GM21360 (cell line): ENCODE data around the gene EPHB3.

Experiments used
- ATAC-seq: cut with Tn5 transposase; IDR thresholded peaks from one replicate; pipeline ENCODE4 v1.9.1; 2021; ENCODE audit warnings: mild to moderate bottlenecking, moderate library complexity; ENCODE audit not compliant: unreplicated experiment

The EPHB3 gene

DNA sequence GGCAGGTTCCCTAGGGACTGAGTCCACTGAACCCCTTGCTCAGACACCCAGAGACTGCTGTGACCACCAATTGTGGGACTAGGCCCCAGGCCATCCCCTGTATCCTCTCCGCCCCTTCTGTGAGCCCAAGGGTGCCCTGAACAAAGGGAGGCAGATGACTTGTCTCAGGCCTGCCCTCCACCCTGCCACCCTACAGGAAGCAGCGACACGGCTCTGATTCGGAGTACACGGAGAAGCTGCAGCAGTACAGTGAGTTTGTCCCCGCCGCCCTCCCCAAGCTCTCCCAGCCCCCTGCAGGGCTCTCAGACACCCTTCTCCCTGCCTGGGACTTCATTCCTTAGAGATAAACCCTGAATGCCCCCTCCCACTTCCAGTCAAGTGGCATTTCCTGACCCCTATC is 16.6 kb downstream of the EPHB3 start:
- no peak for ATAC-seq

DNA sequence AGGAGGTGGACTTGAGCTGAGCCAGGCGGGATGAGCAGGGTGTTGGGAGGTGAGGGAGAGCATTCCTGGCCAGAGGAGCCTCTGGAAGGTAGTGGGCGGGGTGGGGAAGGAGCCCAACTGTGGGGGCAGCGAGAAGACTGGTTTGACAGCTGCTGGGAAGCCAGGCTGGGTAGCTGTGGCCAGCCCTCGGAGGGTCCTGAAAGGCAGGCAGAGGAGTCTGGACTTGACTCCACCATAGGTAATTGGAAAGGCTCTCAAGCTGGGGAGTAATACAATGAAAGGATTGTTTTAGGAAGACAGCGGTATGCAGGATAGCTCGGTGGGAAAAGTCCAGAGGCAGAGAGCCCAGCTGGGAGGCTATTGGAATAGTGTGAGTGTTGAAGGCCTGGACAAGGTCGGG is 17.2 kb downstream of the EPHB3 start:
- ATAC-seq: no peak

DNA sequence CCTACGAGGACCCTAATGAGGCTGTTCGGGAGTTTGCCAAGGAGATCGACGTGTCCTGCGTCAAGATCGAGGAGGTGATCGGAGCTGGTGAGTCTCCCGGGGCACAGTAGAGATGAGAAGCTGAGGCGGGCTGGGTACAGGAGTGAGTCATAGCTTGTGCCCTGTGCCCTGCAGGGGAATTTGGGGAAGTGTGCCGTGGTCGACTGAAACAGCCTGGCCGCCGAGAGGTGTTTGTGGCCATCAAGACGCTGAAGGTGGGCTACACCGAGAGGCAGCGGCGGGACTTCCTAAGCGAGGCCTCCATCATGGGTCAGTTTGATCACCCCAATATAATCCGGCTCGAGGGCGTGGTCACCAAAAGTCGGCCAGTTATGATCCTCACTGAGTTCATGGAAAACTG is 17.9 kb downstream of the EPHB3 start:
- no peak for ATAC-seq

DNA sequence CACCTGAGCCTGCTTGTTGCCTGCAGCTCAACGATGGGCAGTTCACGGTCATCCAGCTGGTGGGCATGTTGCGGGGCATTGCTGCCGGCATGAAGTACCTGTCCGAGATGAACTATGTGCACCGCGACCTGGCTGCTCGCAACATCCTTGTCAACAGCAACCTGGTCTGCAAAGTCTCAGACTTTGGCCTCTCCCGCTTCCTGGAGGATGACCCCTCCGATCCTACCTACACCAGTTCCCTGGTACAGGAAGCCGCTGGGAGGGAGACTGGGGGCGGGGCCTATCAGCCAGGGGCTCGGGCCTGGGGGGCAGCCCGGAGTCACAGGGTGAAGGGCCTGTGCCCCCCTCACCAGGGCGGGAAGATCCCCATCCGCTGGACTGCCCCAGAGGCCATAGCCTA is 18.8 kb downstream of the EPHB3 start:
- no peak for ATAC-seq

DNA sequence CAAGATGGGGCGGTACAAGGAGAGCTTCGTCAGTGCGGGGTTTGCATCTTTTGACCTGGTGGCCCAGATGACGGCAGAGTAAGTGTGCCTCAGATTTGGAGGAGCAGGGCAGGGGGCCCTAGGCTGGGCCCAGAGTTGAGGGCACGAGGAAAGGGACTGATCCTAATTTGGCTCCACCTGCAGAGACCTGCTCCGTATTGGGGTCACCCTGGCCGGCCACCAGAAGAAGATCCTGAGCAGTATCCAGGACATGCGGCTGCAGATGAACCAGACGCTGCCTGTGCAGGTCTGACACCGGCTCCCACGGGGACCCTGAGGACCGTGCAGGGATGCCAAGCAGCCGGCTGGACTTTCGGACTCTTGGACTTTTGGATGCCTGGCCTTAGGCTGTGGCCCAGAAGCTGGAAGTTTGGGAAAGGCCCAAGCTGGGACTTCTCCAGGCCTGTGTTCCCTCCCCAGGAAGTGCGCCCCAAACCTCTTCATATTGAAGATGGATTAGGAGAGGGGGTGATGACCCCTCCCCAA is 19.8 kb downstream of the EPHB3 start:
- ATAC-seq: no peak

DNA sequence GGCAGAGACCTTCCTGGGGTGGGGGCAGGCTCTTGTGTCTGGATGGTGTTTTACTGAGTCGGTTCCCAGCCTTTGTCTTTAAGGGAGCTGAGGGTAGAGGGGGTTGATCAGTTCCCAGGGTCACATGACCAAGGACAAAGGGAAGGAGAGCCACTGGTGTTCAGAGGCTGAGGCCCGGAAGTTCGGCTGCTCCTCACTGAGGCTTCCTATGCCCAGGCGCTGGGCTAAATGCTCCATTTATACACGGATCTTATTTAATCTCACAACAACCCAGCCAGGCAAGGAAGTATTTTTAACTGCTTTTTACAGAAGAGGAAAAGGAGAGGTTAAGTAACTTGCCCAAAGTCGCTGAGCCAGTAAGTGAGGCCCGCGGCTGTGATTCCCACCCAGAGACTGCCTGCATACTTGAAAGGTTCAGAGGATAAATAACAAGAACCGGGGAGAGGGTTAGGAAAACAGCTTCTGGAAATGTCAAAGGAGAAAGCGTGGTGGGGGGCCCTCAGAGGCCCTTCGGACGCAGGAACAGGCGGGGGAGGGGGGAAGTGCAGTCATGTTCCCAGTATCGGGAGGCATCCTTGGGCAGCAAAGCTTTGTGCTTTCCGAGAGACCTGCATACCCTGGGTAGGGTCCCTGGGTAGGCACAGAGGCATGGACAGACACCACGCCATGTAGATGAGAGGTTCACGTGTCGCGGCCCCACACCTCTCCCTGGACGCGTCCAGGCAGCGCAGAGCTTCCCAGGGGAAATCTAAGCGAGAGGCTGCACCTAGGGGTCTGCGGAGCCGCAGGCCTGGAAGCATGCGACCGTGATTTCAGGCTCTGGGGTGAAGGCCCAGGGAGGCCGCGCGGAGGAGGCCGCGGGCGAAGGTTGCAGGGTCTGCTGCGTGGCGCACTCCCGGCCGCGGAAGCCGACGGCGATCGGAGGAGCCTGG is 21.3 kb downstream of the EPHB3 start:
- no peak for ATAC-seq

DNA sequence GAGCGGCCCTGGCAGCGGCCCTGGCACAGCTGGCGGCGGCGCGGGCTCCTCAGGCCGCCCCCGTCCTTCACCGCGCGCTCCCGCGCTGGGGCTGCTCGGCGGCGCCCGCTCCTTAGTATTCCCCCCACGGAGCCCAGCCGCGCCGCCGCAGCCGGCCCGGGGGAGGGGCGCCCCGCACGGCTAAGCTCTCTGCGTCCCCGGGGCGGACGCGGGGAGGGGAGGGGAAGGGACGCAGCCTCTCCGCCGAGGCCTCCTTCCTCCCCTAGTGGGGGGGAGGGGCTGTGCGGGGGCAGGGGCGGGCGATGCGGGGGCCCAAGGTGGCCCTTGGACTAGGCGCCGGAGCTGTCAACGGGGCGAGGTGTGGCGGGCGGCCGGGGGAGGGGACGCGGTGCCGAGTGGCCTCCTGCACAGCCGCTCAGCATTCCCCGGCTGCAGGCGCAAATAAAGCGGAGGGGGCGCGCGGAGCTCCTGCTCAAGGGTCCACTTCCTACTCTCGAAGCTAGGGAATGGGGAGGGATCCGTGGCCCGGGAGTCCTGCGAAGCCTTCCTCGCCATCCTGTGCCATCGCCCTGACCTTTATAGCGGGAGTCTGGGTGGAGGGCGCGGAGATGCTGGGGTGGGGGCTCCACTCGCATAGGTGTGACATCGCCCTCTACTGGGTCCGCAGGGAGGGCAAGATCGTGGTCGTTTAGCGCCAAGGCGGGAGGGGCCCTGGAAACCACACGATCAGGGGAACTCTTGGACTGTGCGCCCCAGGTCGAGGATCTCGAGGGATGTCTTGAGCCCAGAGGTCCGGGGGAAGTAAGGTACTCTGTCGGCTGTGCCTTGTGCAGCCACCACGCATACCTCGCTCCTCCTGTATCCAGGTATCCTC is 22.2 kb downstream of the EPHB3 start:
- ATAC-seq: no peak

DNA sequence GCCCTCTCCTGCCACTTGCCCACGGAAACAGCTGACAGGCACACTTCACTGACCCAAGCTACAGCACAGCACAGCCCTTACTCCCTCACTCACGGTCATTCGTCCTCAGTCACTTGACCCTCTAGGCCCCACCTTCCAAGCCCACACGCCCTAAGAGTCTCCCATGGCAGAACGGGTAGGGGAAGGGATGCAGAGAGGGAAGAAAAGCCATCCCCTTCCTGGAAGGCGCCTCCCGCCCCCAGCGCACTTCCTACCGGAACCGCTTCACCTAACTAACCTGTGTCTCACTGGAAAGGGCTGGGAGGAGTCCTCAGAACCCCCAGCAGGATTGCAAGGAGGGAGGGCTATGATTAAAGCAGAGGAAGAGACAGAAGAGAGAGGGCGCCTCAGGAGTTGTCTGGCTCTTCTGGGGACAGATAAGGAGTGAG is 22.9 kb downstream of the EPHB3 start:
- ATAC-seq: no peak

DNA sequence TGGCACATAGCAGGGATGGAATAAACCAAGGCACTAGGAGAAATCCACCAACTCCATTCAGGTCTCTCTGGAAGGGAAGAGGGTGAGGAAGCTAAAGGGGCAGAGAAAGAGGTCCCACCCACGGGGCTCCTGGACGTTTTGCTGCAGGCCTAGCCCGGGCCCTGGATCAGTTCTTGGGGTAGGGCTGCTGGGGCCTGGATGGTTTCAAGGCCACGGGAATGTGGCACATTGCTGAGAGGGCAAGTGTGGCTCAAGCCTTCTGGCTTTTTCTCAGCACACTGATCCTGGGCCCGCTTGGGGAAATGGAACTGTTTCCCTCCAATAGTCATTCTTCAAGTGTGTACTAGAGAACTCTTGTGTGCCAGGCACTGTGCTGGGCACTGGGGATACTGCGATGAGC is 24.0 kb downstream of the EPHB3 start:
- no peak for ATAC-seq

DNA sequence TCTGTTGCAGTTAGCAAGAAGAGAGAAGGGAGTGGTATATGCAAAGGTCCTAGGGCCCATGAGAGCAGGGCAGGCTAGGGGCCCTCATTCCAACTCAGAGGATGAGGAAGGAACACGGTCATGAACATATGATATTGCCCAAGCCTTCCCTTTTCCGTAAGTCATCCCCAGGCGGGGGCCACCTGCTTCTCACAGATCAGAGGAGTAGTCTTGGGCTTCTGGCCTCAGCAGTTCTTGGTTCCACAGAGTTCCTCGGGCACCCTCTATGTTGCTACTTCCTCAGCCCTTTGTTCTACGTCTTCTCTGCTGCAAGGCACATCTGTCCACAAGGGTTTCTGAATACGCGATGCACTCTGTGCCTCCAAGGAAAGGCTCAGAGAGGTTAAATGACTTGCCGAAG is 25.3 kb downstream of the EPHB3 start:
- no peak for ATAC-seq

DNA sequence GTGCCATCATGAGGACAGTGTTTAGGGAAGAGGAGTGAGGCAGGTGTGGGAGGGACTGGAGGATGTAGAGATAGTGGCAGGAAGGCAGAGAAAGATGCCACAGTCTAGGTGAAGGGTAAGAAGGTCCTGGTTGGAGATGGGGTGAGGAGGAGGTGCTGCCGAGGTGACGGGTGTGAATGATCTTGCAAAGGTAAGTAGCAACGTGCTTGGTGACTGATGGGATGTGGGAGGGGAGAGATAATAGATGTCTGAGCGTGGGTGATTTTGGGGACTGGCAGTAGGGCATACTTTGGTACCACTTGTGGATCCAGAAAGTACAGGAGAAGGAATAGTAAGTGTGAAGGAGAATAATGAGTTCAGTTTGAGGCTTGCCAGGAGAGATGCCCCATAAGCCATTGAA is 27.2 kb downstream of the EPHB3 start:
- no peak for ATAC-seq

DNA sequence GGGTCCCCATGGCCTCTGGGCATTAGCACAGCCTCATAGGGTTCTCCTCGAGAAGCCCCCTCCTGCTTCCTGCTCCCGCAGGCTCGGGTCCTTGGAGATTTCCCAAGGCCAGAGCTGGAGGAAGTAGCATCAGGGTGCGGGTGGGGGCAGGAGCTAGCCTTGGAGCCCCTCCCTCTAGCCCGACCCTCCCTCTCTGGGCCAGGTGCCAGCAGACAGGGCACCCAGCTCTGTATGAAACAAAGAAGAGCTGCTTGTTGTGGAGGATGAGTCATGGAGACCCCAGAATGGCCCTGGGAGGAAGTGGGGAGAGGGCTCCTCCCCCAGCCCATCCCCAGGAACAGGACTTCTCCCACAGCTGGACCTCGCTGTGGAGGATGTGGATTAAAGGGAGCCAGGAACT is 29.2 kb downstream of the EPHB3 start:
- ATAC-seq: no peak

DNA sequence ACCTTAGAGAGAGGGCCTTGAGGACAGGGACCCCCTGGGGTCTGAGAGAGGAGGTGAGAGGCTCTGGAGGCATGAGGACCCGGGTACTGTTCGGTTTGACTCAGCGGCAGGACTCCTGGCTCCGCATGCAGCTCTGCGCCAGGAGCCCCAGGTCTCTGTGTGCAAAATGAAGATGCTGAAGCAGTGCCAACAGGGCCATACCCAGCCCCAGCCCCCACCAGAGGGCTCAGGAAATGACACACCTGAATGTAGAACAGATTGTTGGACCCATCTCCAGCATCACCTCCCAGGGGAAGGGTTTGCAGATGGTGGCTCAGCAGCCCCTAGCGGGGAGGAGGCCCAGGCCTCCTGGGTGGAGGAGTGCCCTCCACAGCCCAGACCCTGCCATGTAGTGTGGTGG is 30.2 kb downstream of the EPHB3 start:
- ATAC-seq: no peak

DNA sequence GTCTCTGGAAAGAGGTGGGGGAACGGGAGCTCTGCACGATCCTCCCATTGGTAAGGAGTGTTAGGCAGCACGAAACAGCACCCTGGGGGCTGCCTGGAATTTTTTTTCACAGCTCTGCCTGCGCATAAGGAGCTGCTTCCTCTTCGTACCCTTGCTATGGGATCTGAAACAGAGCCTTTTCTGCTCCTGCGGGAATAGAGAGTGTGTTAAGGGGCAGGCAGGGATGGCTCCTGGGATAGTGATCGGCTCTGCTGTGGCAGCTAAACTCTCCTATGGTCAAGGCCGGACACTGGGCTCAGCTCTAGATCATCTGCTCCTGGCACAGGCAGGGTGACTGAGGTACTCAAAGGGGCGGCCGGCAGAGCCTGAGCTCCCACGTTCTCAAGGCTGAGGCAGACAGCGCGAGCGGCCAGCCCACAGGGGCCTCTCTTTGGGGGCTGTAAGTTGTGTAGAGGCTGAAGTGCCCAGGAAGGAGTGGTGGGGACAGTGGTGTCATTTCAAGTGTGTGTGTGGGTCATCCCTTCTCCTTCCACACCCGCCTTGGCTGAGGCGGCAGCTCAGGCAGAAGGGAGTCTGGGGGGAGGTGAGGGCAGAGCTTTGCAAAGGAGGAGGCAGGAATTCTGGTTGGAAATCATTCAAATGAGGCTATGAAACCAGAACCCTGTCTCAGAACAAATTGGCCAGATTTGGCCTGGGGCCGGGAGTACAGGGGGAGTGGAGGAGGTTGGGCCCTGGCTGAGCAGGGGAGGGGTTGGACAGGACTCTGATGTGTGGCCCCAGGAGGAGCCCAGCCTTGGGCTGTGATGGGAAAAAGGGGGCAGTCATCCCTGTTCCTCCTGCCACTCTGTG is 31.0 kb downstream of the EPHB3 start:
- no peak for ATAC-seq

DNA sequence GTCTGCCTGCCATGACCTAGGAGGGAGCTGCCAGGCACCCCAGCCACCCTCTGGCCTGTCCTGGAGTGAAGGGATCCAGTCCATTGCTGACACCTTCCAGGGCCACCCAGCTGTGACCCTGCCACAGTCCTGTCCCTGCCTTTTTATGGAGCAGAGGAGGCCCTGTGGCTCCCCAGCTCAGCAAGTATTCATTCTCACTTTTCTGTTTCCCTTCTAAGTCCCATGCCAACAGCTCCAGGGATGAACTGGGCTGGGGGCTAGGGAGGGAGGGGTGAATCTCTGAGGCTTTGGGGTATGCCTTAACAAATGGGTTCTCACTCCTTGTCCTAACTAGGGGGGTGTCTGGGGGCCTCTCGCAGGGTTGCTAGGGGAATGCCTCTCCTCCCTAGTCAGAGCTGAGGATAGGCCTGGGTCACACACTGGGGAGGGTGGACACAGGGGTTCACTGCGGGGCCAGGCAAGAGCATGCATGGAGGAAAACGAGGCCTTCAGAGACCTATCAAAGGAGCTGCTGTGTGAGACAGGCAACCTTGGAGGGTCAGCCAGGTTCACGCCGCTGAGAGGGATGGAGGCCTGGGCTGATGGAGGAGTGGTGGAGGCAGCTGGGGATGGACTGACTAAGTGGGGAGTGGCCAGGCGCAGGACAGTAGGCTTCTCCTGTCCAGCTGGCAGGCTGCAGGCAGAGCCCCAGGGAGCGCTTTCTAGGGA is 31.8 kb downstream of the EPHB3 start:
- ATAC-seq: no peak

DNA sequence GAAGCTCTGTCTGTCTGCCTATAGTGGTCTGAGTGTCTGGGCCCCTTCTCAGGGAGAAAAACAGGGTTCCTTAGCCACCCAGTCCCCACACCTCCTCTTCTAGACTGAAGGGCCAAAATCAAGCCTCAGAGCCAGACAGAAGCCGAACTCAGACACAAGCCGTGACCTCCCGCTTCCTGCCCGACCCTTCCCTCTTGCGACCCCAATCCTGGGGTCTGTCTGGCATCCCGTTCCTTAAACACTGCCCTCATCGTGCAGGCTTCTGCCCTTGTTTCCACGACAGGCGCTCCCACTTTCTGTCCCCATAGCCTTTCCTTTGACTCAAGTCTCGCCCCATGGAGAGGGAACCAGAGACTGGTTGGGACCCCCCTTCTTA is 32.3 kb downstream of the EPHB3 start:
- no peak for ATAC-seq

DNA sequence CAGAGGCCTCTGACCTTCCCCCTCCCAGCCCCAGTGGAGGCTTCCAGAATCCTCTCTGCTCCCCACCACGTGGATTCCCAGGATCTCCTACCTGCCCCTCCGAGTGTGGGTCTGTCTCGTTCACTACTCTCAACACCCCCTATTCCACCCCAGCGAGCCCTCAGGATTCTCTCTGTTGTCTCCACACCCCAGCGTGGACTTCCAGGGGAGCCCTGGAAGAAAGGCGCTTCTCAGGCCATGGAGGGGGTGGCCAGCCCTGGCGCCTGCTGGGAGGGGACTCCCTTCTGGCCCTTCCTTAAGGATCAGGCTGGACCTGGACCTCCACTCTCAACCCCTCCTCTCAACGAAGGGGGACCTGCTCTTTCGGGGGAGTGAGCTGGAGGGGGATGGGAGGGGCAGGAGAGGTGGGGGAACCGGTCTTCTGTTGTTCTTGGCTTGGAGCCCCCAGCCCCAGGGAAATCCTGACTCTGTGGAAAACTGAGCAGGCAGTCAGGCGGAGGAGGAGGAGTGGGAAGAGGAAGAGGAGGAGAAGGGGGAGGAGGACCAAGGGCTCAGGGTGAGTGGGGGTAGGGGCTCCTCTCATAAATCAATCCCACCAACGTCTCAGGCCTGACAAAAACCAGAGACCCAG is 32.9 kb downstream of the EPHB3 start:
- no peak for ATAC-seq

DNA sequence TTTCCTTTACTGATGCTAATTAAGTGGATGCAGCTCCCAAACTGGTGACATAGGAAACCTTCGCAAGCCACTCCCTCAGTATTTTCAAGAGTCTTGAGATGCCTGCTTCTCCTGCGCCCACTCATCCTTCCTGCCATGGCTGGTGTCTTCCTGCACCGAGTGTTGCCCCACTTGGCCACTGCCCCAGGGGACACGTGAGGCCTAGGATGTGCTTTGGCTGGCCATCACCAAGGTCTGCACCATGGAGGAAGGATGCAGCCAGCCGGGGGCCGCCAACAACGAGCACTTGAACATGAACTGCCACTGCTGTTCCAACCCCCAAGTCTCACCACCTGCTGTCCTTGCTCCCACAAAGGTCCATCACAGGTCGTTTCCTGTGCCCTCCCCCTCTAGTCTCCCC is 34.1 kb downstream of the EPHB3 start:
- no peak for ATAC-seq

DNA sequence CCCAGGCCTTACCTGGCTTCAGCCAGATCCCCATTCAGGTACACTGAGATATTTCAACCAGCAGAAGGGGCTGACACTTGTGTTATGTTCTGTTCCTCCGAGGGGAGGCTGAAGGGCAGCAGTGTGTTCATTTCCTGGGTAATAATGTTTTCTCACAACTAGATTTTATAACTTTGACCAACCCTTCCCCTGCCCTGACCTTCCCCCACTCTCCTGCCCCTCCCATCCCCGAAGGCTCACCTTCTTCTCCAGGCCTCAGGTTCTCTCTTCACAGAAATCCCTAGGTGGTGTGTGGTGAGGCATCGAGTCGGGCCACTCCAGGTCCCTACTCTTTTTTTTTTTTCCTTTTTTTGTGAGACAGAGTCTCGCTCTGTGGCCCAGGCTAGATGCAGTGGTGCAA is 34.6 kb downstream of the EPHB3 start:
- no peak for ATAC-seq
